ENCODE data around the gene PPME1.

DNA sequence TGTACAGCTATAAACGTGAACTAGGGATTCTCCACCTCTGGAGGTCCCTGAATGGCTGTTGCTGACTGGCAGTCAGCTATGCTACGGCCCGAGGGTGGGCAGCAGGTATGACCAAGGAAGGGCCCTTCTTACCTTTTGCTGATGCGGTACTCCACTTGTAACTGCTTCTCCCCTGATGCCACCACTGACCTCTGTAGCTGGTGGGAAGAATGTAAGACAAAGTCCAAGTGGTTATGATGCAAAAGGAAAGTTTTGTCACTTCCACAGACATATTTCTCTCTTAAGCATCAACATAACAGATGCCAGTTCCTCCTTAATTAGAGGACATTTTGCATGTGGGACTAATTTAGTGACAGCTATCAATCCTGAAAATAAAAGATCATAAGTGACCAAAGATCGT, 108.2 kb downstream of the PPME1 start:
- no peak for TF ChIP-seq EZH2 (IDR thresholded peaks at IDR 0.05; ENCODE audit: insufficient read depth, poor library complexity, severe bottlenecking)
- no peak for TF ChIP-seq EZH2phosphoT487 (IDR thresholded peaks at IDR 0.05; ENCODE audit: insufficient read depth, low read depth)
